ENCODE data around the gene IFNG-AS1. TPM values are rescaled to one million over a fixed set of nuclear protein-coding genes. Genes with fewer than 3 reads are reported as not detected.
A peak's percentile ranks its signal among the peaks of the same experiment; 100 is the strongest.

IFNG-AS1 gene
- not detected for total RNA-seq (2021; fragmentation: NEBNext Ultra II Directional; extraction: Animal tissue kit (Norgen Biotek cat#: 25700))
- long read RNA-seq = 0 reads

- H3K4me1 Mint-ChIP-seq (ENCODE audit: low read depth) = no peaks in the 10 kb centered on the region
- H3K4me3 Mint-ChIP-seq = no peak within 1 kb of the TSS
- H3K36me3 Mint-ChIP-seq (ENCODE audit: low read depth) = peaks cover 9% of the 10 kb centered on the region; the same call in 1 of the 2 replicates
- H3K27me3 Mint-ChIP-seq (ENCODE audit: insufficient read depth) = peaks cover 17% of the 10 kb centered on the region
- no peaks in the 10 kb centered on the region for H3K9me3 Mint-ChIP-seq
- no peak for TF ChIP-seq CTCF (IDR thresholded peaks at IDR 0.05)
- DNase-seq = no peak
- no peak within 1 kb of the TSS for H3K27ac Mint-ChIP-seq
Observed at GRCh38 chr12:67989184-67989920, at the start of gene IFNG-AS1. Gene IFNG-AS1, plus strand, starts transcription at chr12:67989447.

- TF ChIP-seq CTCF (IDR thresholded peaks at IDR 0.05) = no peak
- no peaks in the 10 kb centered on the region for H3K9me3 Mint-ChIP-seq
- no peaks in the 10 kb centered on the region; the same call in 1 of the 2 replicates for H3K27me3 Mint-ChIP-seq (ENCODE audit: insufficient read depth)
- no peaks in the 10 kb centered on the region; the same call in 1 of the 2 replicates for H3K36me3 Mint-ChIP-seq (ENCODE audit: low read depth)
- H3K4me3 Mint-ChIP-seq = no peak overlapping the region
- no peak for DNase-seq
- peaks cover 38% of the 10 kb centered on the region for H3K4me1 Mint-ChIP-seq (ENCODE audit: low read depth)
- H3K27ac Mint-ChIP-seq = no peak overlapping the region
Observed at GRCh38 chr12:67939611-67940010, 49.6 kb upstream of the IFNG-AS1 start.

- H3K27ac Mint-ChIP-seq = peak overlapping the region; percentile 73
- no peaks in the 10 kb centered on the region; the same call in 1 of the 2 replicates for H3K27me3 Mint-ChIP-seq (ENCODE audit: insufficient read depth)
- peaks cover 38% of the 10 kb centered on the region for H3K4me1 Mint-ChIP-seq (ENCODE audit: low read depth)
- H3K9me3 Mint-ChIP-seq = no peaks in the 10 kb centered on the region
- no peak for TF ChIP-seq CTCF (IDR thresholded peaks at IDR 0.05)
- H3K4me3 Mint-ChIP-seq = peak overlapping the region; percentile 51
- H3K36me3 Mint-ChIP-seq (ENCODE audit: low read depth) = no peaks in the 10 kb centered on the region; the same call in 1 of the 2 replicates
- peak; percentile 67 for DNase-seq
Observed at GRCh38 chr12:67940780-67941243, 48.4 kb upstream of the IFNG-AS1 start.

- Mint-ChIP-seq H3K4me1 (ENCODE audit: low read depth) (peaks cover 38% of the 10 kb centered on the region), H3K4me3 (no peak overlapping the region)
Observed at GRCh38 chr12:67942724-67943123, 46.5 kb upstream of the IFNG-AS1 start.

More at GRCh38 chr12:67942724-67943123, 46.5 kb upstream of the IFNG-AS1 start:
- Mint-ChIP-seq H3K9me3 (no peaks in the 10 kb centered on the region), H3K36me3 (ENCODE audit: low read depth) (no peaks in the 10 kb centered on the region; the same call in 1 of the 2 replicates), H3K27ac (no peak overlapping the region; the same call in 1 of the 2 replicates), H3K27me3 (ENCODE audit: insufficient read depth) (no peaks in the 10 kb centered on the region; the same call in 1 of the 2 replicates)
- no peak for DNase-seq
- TF ChIP-seq CTCF (IDR thresholded peaks at IDR 0.05) = no peak
